ENCODE data around the gene CSNK2B. TPM values are rescaled to one million over a fixed set of nuclear protein-coding genes. Genes with fewer than 3 reads are reported as not detected.

CSNK2B gene
- total and polyA plus RNA-seq, 10 of the 15 experiments (the other 5 are each of a cell fraction or from before 2014, with no cell fraction given) = 56.3 to 405 (median 286) TPM

DNA sequence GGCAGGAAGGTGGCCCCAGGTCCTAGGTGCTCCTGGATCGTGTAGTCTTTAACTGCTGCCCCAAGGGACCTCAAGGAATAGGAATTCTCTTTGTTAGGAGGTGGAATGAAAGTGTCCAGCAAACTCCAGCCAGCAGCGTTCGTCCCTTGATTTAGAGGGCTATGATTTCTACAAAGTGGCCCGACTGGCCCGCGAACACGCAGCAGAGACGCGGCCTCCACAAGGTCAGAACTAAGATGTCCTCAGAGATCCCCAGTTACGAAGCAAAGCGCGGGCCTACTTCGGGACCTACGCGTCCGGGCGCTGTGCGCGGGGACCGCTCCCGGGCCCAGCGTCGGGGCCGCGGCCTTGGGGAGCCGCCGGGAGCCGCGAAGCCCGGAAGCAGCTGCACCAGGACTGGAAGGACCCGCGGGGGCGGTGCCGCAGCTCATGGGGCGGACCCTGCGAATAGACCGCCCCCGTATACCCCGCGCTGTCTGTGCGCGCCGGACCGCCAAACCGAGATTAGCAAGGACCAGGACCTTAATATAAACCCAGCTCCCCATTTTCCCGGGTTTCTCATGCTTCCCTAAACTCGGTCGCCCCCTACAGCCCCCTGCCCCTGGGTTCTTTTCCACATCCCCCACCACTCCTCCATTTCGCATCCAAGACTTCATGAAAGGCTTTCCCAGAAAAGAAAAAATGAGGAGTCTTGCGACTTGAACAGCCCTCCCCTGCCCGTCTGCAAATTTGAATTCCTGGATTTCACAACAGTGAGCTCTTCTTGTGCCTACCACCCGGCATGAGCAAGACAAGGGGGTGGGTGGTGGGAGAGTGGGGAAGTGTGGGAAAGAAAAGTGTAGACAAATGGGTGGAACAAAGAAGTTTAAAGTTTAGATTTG, 5.3 kb upstream of the CSNK2B start, which contains the start of gene C6orf47 (continued):
- TF ChIP-seq ZNF384 (IDR thresholded peaks at IDR 0.05; ENCODE audit: borderline replicate concordance, low read depth, low read length) (no peak), TAF1 (IDR thresholded peaks at IDR 0.05; ENCODE audit: borderline replicate concordance, low read depth, low read length) (peak; percentile 82; the same call in 1 of the 2 replicates), WRNIP1 (IDR thresholded peaks at IDR 0.05; ENCODE audit: borderline replicate concordance, low read depth, low read length) (no peak), BCL11A (IDR thresholded peaks at IDR 0.05; ENCODE audit: low read depth, low read length) (0 out of 2 replicates have a peak, but pooled peaks have one; percentile 20), KLF5 (IDR thresholded peaks at IDR 0.05; ENCODE audit: partially characterized antibody) (no peak), NR2C2 (IDR thresholded peaks at IDR 0.05; ENCODE audit: borderline replicate concordance, control insufficient read depth, insufficient read length, low read depth) (no peak), YBX1 (IDR thresholded peaks at IDR 0.05) (no peak), ZBED1 (IDR thresholded peaks at IDR 0.05; ENCODE audit: borderline replicate concordance) (no peak), BMI1 (IDR thresholded peaks at IDR 0.05; ENCODE audit: borderline replicate concordance) (no peak), BRCA1 (IDR thresholded peaks at IDR 0.05; ENCODE audit: low read depth, low read length) (no peak), POU2F2 (IDR thresholded peaks at IDR 0.05; ENCODE audit: borderline replicate concordance, low read depth, low read length) (0 out of 3 replicates have a peak, but pooled peaks have one; percentile 65), NFYB (IDR thresholded peaks at IDR 0.05; ENCODE audit: insufficient read depth, low read depth, low read length) (no peak), TCF12 (IDR thresholded peaks at IDR 0.05; ENCODE audit: low read depth, low read length) (peak; percentile 73), MTA3 (IDR thresholded peaks at IDR 0.05; ENCODE audit: borderline replicate concordance, low read length) (0 out of 2 replicates have a peak, but pooled peaks have one; percentile 20), HDGF (IDR thresholded peaks at IDR 0.05) (no peak), IKZF1 (conservative IDR thresholded peaks at IDR 0.05) (peak; percentile 83), YY1 (IDR thresholded peaks at IDR 0.05; ENCODE audit: low read depth, low read length) (no peak), JUND (IDR thresholded peaks at IDR 0.05; ENCODE audit: low read depth, low read length) (no peak), NR2C1 (IDR thresholded peaks at IDR 0.05) (no peak), CHD4 (IDR thresholded peaks at IDR 0.05) (no peak), SUZ12 (IDR thresholded peaks at IDR 0.05; ENCODE audit: unreplicated experiment) (no peak), ZSCAN29 (IDR thresholded peaks at IDR 0.05) (no peak), RELA (IDR thresholded peaks at IDR 0.05; ENCODE audit: borderline replicate concordance, partially characterized antibody) (no peak), SMARCA5 (IDR thresholded peaks at IDR 0.05) (no peak), MYB (IDR thresholded peaks at IDR 0.05; ENCODE audit: borderline replicate concordance, low read depth, low read length) (no peak), FOS (IDR thresholded peaks at IDR 0.05; ENCODE audit: borderline replicate concordance, extremely low read depth, insufficient read length) (no peak), KAT2A (conservative IDR thresholded peaks at IDR 0.05; ENCODE audit: control insufficient read depth, low read depth, low read length) (no peak), RCOR1 (conservative IDR thresholded peaks at IDR 0.05; ENCODE audit: low read depth, low read length) (no peak), SMC3 (IDR thresholded peaks at IDR 0.05; ENCODE audit: borderline replicate concordance, low read length) (0 out of 2 replicates have a peak, but pooled peaks have one; percentile 5)
- TF ChIP-seq, protein P1, sequence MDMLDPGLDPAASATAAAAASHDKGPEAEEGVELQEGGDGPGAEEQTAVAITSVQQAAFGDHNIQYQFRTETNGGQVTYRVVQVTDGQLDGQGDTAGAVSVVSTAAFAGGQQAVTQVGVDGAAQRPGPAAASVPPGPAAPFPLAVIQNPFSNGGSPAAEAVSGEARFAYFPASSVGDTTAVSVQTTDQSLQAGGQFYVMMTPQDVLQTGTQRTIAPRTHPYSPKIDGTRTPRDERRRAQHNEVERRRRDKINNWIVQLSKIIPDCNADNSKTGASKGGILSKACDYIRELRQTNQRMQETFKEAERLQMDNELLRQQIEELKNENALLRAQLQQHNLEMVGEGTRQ (IDR thresholded peaks at IDR 0.05; ENCODE audit: borderline replicate concordance, low read depth, low read length) = no peak
- TF ChIP-seq, protein P2, sequence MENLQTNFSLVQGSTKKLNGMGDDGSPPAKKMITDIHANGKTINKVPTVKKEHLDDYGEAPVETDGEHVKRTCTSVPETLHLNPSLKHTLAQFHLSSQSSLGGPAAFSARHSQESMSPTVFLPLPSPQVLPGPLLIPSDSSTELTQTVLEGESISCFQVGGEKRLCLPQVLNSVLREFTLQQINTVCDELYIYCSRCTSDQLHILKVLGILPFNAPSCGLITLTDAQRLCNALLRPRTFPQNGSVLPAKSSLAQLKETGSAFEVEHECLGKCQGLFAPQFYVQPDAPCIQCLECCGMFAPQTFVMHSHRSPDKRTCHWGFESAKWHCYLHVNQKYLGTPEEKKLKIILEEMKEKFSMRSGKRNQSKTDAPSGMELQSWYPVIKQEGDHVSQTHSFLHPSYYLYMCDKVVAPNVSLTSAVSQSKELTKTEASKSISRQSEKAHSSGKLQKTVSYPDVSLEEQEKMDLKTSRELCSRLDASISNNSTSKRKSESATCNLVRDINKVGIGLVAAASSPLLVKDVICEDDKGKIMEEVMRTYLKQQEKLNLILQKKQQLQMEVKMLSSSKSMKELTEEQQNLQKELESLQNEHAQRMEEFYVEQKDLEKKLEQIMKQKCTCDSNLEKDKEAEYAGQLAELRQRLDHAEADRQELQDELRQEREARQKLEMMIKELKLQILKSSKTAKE (IDR thresholded peaks at IDR 0.05; ENCODE audit: low read depth, poor library complexity, severe bottlenecking) = no peak
